IPS-15b (cell line): Measurements from ENCODE around the gene PPP5C.
A peak's percentile ranks its signal among the peaks of the same experiment; 100 is the strongest.
"Not testable (repeated sequence)": the region's sequence is repeated elsewhere in the genome, so short reads cannot be mapped to it uniquely, and the experiment has no call there.

ENCODE experiments used
- H3K27me3 ChIP-seq: one replicate; pipeline ENCODE4 v1.6.1; 2013; ENCODE audit warnings: low read length; ENCODE audit not compliant: control insufficient read depth, insufficient read depth
- H3K36me3 ChIP-seq: one replicate; pipeline ENCODE4 v1.6.1; 2013; ENCODE audit warnings: low read length; ENCODE audit not compliant: control insufficient read depth, insufficient read depth
- H3K4me1 ChIP-seq: one replicate; pipeline ENCODE4 v1.6.1; 2013; ENCODE audit warnings: mild to moderate bottlenecking, low read length; ENCODE audit not compliant: control insufficient read depth, insufficient read depth
- H3K4me3 ChIP-seq: one replicate; pipeline ENCODE4 v1.5.1; 2013; ENCODE audit warnings: low read depth, low read length
- H3K9ac ChIP-seq: one replicate; pipeline ENCODE4 v1.6.1; 2013; ENCODE audit warnings: low read depth, mild to moderate bottlenecking, low read length
- H3K9me3 ChIP-seq: one replicate; pipeline ENCODE4 v1.6.1; 2013; ENCODE audit warnings: mild to moderate bottlenecking, low read length; ENCODE audit not compliant: control insufficient read depth, insufficient read depth

The PPP5C gene

DNA sequence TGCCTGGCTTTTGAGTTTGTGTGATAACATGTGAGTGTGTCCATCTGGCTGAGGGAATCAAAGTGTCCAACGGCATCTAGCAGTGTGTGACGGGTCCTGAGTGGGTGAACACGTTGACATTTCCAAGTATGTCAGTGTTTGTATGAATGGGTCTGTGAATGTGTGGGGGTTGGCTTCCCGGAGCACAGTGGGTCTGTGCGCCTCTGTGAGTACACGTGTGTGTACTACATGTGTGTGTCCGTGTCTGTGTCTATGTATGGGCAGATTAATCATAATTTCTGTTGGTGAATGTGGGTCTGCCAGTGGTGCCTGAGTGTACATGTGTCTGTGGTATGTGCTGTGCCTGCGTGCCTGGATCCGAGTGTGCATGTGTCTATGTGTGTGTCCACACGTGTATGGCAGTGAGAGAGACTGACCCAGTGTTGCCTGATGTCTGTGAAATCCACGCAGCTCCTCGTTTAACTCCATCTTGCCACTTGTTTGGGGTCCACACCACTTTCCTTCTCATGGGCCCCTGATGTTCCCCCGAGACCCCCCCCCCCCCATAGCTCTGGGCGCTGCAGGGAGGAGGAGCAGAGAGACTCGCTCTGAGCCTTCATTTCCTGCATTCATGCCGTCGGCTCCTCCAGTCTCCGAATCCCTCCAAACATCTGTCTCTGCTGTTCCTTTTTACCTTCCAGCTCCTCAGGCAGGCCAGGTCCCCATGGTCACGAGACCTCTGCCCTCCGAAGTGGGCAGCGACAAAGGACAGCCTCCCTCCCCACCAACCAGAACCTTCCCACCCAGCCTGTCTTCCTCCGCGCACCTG lies 61.2 kb downstream of the PPP5C start:
- Histone ChIP-seq H3K4me3 (peak overlapping the region; percentile 68), H3K4me1 (peaks cover 9% of the 10 kb centered on the region), H3K27me3 (peaks cover 11% of the 10 kb centered on the region), H3K9ac (peak overlapping the region; percentile 76), H3K9me3 (no peaks in the 10 kb centered on the region), H3K36me3 (no peaks in the 10 kb centered on the region)

DNA sequence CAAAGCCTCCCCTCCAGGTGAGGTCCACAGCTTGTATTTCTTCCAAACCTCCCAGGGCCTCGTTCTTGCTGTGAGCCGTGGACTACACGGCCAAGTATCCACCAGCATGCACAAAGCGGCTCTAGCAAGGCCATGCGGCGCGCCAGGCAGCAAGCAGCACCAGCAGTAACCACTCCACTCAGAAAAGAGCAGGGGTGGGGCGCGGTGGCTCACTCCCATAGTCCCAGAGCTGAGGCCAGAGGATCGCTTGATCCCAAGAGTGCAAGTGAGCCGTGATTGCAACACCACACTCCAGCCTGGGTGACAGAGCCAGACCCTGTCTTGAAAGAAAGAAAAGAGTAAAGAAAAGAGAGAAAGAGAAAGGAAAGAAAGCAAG lies 61.8 kb downstream of the PPP5C start:
- Histone ChIP-seq H3K4me1 (peaks cover 9% of the 10 kb centered on the region), H3K9ac (peak overlapping the region; percentile 76), H3K4me3 (peak overlapping the region; percentile 68), H3K9me3 (no peaks in the 10 kb centered on the region), H3K36me3 (no peaks in the 10 kb centered on the region), H3K27me3 (peaks cover 11% of the 10 kb centered on the region)

DNA sequence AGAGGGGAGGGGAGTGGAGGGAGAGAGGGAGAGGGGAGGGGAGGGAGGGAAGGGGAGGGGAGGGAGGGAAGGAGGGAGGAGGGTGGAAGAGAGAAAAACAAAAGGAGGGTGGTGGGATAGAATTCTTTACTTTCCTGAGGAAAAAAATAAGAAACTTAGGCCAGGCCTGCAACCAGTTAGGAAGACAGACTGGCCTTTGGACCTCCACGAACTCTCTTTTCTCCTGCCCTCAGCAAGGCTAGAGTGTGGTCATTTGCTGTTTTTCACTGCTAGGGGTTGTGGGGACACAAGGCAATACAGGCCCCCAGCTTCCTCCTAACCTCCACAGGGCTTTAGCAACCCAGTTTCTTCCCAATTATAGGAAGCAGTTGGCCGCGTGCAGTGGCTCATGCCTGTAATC lies 62.3 kb downstream of the PPP5C start:
- H3K4me1 ChIP-seq, result peaks cover 9% of the 10 kb centered on the region
- no peak overlapping the region for H3K4me3 ChIP-seq
- no peaks in the 10 kb centered on the region for H3K36me3 ChIP-seq
- peaks cover 11% of the 10 kb centered on the region for H3K27me3 ChIP-seq
- H3K9me3 ChIP-seq, result no peaks in the 10 kb centered on the region
- H3K9ac ChIP-seq, result no peak overlapping the region

DNA sequence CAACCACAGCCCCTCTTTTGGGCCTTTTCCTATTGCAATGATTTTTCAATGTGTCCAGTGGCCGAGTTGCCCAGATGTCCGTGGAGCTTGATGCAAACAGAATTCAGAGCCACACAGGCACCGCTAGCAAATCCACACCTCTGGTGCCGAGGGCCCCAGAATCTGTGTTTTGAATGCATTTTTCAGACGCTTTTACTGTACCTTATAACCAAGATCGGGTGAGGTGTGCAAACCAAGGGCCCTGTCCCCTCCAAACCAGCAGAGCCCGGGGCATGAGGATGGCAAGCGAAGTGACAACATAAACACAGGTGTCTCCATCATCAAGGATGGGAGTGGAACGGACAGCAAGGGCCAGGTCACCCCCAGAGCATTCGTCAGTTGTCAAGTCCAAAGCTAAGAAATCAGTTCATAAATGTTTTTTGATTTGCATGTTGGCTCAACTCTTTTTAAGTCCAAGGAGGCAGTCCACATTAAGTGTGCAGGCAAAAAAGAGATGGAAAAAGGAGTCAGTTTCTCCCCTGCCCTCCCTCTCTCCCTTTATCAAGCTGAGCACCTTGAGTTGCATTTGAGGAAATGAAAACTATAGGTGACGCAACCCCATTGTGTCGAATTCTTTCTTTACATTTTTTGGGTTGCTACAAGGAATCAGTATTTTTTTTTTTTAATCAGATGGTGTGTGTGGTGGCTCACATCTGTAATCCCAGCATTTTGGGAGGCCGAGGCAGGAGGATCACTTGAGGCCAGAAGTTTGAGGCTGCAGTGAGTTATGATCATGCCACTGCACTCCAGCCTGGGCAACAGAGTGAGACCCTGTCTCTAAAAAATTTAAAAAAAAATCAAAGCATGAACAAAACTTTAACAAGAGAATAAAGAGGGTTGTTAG lies 63.6 kb downstream of the PPP5C start:
- Histone ChIP-seq H3K9me3 (no peaks in the 10 kb centered on the region), H3K36me3 (no peaks in the 10 kb centered on the region), H3K4me1 (peaks cover 9% of the 10 kb centered on the region), H3K9ac (no peak overlapping the region), H3K4me3 (no peak overlapping the region), H3K27me3 (peaks cover 13% of the 10 kb centered on the region)

DNA sequence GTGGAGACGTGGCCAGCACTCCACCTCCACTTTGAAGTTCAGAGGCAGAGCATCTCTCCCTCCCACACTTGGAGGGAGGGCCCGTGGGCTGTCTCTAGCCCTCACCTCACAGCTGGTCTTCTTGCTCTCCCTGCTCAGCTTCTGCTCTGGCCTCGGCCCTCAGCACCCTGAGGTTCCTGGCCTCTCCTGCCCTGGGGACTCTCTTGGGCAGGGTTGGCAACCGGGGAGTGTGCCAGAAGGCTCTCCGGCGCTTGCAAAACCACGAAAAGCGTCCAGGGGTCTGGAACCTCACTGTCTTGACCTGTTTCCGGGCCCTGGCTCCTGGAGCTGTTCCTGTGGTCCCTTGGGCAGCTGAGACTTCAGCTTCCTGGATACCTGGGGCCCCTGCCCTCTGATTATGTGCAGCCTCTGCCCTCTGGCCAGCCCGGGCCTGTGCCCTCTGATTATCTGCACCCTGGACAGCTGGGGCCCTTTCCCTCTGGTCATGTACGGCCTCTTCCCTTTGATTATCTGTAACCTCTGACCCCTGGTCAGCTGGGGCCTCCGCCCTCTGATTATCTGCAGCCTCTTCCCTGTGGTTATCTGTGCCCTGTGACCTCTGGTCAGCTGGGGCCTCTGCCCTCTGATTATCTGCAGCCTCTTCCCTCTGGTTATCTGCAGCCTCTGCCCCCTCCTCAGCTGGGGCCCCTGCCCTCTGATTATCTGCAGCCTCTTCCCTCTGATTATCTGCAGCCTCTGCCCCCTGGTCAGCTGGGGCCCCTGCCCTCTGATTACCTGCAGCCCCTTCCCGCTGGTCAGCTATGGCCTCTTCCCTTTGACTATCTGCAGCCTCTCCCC lies 64.4 kb downstream of the PPP5C start:
- no peaks in the 10 kb centered on the region for H3K36me3 ChIP-seq
- H3K4me1 ChIP-seq, result peaks cover 9% of the 10 kb centered on the region
- no peaks in the 10 kb centered on the region for H3K9me3 ChIP-seq
- H3K27me3 ChIP-seq, result peaks cover 9% of the 10 kb centered on the region
- no peak overlapping the region for H3K9ac ChIP-seq
- peak overlapping the region; percentile 69 for H3K4me3 ChIP-seq

DNA sequence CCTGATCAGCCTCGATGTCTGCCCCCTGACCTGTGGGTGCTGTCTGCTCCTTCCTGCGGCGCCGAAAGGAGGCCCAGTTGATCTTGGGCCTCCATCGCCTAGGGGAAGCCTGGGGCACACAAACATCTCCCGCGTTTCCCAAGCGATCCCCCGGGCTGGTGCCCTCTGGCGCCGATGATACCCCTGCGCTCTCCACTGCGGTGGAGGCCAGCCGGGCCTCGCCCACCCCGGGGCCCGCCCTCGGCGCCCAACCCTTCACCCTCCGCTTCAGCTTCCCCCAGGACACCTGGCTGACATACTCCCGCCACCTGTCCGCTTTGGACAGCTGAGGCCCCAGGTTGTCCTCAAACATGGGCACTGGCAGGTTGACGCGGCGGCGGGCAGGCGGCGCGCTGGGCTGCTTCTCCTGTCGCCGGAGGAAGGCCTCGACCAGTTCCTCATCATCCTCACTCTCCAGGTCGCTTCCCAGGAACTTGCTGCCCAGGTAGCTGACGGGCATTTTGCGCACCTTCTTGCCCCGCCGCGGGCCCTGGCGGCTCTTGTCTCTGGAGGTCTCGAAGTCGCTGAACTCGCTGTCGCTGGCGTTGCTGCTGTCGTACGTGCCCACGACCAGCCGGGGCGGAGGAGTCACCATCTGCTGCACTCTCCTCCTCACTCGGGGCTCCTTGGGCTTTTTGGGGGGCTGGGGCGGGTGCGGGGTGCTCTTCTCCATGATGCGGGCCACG lies 65.2 kb downstream of the PPP5C start:
- Histone ChIP-seq H3K4me1 (peaks cover 6% of the 10 kb centered on the region), H3K9me3 (no peaks in the 10 kb centered on the region), H3K4me3 (peak overlapping the region; percentile 69), H3K27me3 (peaks cover 9% of the 10 kb centered on the region), H3K9ac (no peak overlapping the region), H3K36me3 (no peaks in the 10 kb centered on the region)

DNA sequence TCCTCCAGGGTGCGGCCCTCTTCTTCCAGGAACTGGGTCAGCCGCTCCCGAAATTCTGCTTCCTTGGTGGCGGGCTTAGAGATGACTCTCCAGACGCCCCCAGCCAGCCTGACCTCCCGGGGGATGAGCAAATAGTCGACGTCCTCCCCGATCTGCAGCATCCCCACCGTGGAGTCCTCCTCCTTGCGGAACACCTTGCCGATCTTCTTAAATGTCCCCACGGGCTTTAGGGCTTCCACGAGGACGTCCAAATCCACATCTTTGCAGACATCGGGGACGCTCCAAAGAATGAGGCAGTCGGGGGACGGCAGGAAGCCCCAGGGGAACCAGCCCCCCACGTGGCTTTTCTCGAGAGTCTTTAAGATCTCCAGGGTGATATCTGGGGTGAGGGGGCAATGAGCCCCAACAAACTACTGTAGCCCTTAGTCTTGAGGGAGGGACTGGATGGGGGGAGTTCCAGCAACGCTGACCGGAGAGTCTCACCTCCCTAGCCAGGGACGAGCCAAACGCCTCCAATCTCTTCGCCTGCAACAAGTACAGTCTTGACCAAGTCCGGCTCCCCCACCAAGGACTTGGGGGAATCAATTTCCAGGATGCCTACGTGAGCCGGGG lies 65.9 kb downstream of the PPP5C start:
- Histone ChIP-seq H3K27me3 (peaks cover 8% of the 10 kb centered on the region), H3K9ac (peak overlapping the region; percentile 67), H3K36me3 (no peaks in the 10 kb centered on the region), H3K9me3 (no peaks in the 10 kb centered on the region), H3K4me1 (peaks cover 2% of the 10 kb centered on the region), H3K4me3 (peak overlapping the region; percentile 69)

DNA sequence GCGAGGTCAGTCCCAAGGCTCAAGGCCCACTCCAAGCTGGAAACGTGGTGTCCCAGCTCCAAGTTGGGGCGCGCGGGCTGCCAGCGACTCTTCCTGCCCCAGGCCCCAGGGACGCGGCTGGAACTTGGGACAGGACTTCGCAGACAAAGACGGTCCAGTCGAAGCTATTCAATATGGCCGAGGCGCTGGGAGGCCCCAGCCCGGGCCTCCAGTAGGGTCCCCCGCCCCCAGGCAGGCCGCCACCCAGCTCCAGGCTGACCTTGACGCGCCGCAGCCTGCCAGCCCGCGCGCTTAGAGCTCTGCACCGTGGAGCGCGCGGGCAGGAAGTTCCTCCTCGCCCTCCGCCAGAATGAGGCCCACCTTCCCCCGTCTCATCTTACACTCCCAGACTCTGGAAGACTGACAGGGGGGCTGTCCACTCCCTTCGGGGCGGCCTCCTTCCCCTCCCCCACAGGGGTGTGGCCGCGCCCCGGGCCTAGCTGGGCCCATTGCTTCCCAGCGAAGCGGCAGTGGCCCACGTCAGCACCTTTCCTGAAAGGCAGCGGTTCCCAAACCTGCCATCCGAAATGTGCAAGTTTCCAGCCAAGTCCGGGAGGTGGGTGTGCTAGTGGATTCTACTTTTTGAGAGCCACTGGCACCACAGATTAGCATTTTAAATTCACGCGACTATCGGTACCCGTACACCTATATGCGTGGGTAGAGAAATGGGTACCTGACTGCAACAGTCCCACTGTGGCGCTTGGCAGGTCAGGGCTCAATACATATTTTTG lies 66.6 kb downstream of the PPP5C start, which contains the start of gene CCDC8:
CCDC8 (minus strand) TSS at position 303 of the 770 bp plus-strand sequence. CDS start 754 bp downstream, outside the sequence.
- Histone ChIP-seq H3K36me3 (no peaks in the 10 kb centered on the region), H3K9me3 (no peaks in the 10 kb centered on the region), H3K4me1 (no peaks in the 10 kb centered on the region), H3K4me3 (peak within 1 kb of the TSS; percentile 69), H3K27me3 (peaks cover 5% of the 10 kb centered on the region), H3K9ac (peak within 1 kb of the TSS; percentile 70)

DNA sequence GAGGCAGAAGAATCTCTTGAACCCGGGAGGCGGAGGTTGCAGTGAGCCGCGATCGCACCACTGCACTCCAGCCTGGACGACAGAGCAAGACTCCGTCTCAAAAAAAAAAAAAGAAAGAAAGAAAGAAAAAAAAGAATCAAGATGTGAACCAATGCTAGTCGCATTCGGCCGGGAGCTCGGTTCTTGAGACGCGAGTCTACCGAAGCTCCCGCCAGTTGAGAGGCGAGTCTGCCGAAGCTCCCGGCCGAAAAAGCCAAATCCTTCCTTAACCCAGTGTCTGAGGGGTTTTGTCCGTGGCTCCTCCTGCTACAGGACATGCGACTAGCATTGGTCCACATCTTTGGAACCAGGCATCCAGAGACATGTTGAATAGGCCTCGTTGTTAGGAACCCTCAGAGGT lies 68.0 kb downstream of the PPP5C start:
- H3K4me1 ChIP-seq, H3K4me3 ChIP-seq, H3K36me3 ChIP-seq, H3K9ac ChIP-seq, H3K9me3 ChIP-seq, H3K27me3 ChIP-seq: not testable (repeated sequence)
